ENCODE measurements around the gene SRPRB.
A peak's percentile ranks its signal among the peaks of the same experiment; 100 is the strongest.

SRPRB gene

DNA sequence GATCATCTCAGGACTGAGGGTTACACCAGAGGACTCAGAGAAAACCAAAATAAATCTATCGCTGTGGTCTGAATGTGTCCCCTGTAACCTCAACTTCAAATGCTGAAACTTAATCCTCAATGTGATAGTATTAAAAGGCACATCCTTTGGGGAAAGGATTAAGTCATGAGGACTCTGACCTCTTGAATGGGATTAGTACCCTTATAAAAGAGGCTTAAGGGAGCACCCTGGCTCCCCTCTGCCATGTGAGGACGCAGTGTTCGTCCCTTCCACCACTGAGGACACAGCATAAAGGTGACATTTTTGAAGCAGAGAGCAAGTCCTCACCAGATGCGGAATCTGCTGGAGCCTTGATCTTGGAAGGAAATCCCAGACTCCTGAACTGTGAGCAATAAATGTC is 39.5 kb downstream of the SRPRB start:
- DNase-seq: no peak

DNA sequence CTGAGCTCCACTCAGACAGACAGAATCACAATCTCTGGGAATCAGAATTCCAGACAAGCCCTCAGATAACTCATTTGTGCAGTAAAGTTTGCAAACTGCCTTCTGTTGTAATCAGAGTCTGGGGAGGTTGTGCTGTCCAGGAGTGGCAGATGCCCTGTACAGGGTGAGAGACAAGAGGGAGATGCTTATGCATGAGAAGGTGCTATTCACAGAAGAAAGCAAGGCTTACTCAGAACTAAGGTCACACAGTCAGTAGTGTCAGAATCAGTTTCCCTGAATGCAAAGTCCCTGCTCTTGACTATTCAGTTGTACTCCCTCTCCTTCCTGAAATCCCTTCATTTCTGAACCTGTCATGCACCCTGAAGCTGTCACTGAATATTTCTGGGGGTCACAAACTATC is 43.7 kb downstream of the SRPRB start:
- DNase-seq: no peak

GRCh38 chr3:133850034-133850433 is 44.4 kb downstream of the SRPRB start:
- no peak for DNase-seq

GRCh38 chr3:133851266-133851906 is 45.8 kb downstream of the SRPRB start:
- no peak for DNase-seq

- DNase-seq: no peak
Measured at GRCh38 chr3:133851931-133852330, 46.3 kb downstream of the SRPRB start.

- DNase-seq: no peak
Measured at GRCh38 chr3:133853063-133853924, 47.7 kb downstream of the SRPRB start.

- no peak for DNase-seq
Measured at GRCh38 chr3:133853925-133854227, 48.3 kb downstream of the SRPRB start.

GRCh38 chr3:133854264-133855001 is 48.8 kb downstream of the SRPRB start:
- no peak for DNase-seq

DNA sequence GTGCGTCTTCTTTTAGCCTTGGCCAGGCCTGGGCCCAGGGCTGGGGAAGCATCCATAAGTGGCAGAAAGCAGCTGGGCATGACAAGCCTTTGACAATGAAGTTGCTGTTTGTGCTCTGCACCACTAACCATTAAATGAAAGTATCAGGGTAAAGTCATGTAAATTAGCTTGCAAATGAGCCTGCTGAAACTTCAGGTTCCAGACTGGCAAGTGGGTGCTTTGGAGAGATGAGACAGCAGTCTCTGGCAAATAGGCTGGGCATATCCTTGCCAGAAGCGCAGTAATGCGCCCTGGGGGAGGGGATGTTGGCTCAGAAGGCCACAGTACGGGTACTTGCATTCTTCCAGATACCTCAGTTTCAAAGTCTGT is 49.4 kb downstream of the SRPRB start:
- DNase-seq: no peak

- DNase-seq: no peak
Measured at GRCh38 chr3:133855772-133856171, 50.2 kb downstream of the SRPRB start.

- no peak for DNase-seq
Measured at GRCh38 chr3:133856316-133856715, 50.7 kb downstream of the SRPRB start.

DNA sequence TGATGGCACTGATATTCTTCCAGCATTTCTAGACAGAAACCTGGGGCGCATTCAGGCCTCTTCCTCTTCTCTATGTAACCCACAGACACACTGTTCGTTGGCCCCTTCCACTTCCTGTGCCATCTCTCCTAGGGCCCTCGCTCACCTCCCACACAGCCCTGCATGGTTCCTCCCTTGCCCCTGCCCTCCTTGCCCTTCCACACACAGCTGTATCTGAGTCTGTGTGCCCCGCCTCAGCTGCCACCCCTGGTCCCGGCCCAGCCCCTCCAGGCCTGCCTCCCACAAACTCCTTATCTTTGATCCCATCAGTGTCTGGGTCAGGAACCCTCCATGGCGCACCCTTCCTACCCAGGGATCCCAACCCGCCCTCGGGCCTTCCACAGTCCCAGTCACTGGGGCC is 52.2 kb downstream of the SRPRB start:
- peak in 3 of 4 experiments; percentile 17 to 58 (median 46) for DNase-seq

GRCh38 chr3:133859381-133860234 is 54.0 kb downstream of the SRPRB start:
- no peak for DNase-seq

DNA sequence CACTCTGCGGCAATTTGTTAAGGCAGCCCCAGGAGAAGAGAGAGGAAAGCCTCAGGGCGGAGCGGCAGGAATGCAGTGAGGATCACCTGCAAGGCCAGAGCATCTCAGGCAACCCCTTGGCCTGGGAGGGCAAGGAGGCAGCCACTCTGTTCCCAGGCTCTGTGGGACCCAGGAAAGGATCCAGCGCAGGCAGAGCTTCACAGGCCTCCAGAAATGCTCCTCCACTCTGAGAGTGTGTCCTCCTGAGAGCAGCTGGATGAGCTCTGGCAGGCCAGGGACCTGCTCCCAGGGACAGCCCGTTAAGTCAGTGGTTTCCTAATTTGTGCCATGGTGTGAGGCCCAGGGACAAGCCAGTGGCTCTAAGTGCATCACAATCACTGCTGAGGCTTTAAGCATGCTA is 54.9 kb downstream of the SRPRB start:
- no peak for DNase-seq

- DNase-seq: no peak
Measured at GRCh38 chr3:133862161-133862560, 56.5 kb downstream of the SRPRB start.

DNA sequence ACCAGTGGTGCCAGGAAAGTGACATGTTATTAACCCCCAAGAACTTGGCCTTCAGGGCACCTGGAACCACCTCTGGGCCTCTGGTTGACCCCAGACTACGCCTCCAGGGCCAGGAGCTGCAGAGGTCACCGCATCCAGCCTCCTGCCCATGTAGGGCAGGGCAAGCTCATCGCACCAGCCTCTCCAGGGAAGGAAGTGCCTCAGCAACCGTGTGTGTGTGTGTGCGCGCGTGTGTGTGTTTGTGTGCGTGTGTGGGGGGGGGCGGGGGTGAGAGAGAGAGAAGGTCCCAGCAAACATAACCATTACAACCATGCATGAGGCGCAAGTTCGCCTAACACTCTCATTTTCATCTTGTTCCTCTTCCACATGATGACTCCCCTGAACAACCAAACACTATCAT is 58.3 kb downstream of the SRPRB start:
- no peak for DNase-seq

DNA sequence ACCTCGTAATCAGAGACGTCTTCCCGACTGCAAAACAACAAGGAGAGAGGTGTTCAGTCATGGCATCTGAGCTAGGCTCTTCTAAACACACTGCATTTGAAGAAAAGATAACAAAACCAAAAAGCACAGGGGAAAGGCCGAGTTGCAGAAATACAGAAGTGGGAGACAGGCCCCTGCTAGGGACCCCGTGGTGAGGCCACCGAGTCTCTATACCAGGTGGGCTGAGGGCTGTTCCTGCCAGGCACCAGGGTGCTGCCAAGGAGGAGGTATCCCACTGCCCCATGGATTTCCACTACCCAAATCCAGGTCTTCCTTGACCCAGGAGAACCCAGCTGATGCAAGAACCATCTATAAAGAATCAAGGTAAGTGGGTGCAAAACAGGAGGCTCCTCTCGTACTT is 59.0 kb downstream of the SRPRB start:
- no peak for DNase-seq

GRCh38 chr3:133865136-133865855 is 59.7 kb downstream of the SRPRB start:
- no peak for DNase-seq

- no peak for DNase-seq
Measured at GRCh38 chr3:133866141-133866540, 60.5 kb downstream of the SRPRB start.

GRCh38 chr3:133868186-133868585 is 62.6 kb downstream of the SRPRB start:
- DNase-seq: no peak

DNA sequence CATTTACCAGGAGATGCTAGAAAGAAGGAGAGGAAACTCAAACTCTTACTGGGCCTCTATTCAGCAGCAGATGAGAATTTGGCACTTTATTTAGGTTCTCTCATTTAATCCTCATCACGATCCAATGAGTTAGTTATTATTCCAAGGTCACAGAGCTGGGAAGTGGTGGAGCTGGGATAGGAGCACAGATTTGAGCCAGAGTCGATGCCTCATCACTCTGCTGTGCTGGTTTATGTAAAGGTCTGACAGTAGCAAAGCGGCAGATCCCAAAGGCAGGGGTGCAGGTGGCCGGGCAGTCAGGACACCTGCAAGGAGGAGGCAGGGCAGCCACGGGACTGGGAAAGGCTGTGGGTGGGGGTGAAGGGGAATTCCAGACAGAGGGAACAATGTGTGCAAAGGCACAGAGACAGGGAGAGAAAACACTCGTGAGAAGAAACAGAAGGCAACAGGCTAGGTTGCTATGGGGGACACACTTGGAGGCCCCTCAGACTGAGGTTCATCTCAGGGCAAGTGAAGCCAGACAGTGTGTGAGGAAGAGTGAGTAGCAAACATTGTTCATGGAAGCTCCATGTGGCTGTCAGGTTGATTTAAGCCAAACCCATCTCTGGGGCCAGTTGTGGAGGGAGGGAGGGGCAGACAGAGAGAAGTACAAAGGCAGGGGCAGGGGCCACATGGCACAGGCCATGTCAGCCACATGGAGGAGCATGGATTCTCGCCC is 63.3 kb downstream of the SRPRB start:
- DNase-seq: no peak
